Epithelial cell of esophagus (primary cell): ENCODE results near the gene ADAM19.

Source experiments
- DNase-seq: peaks from one replicate; pipeline ENCODE4 v3.0.0; 2010; ENCODE audit warnings: low read depth
- H3K4me3 ChIP-seq: 2 replicates; pipeline ENCODE4 v1.5.1; 2011; ENCODE audit warnings: mild to moderate bottlenecking, low read length, control low read depth
- TF ChIP-seq, protein P1 (sequence below): IDR thresholded peaks from 2 replicates; pipeline ENCODE4 v1.5.1; 2011; ENCODE audit warnings: low read depth, mild to moderate bottlenecking, low read length, control low read depth, inconsistent platforms; ENCODE audit not compliant: insufficient read depth; ENCODE audit errors: missing control alignments

The ADAM19 gene

DNA sequence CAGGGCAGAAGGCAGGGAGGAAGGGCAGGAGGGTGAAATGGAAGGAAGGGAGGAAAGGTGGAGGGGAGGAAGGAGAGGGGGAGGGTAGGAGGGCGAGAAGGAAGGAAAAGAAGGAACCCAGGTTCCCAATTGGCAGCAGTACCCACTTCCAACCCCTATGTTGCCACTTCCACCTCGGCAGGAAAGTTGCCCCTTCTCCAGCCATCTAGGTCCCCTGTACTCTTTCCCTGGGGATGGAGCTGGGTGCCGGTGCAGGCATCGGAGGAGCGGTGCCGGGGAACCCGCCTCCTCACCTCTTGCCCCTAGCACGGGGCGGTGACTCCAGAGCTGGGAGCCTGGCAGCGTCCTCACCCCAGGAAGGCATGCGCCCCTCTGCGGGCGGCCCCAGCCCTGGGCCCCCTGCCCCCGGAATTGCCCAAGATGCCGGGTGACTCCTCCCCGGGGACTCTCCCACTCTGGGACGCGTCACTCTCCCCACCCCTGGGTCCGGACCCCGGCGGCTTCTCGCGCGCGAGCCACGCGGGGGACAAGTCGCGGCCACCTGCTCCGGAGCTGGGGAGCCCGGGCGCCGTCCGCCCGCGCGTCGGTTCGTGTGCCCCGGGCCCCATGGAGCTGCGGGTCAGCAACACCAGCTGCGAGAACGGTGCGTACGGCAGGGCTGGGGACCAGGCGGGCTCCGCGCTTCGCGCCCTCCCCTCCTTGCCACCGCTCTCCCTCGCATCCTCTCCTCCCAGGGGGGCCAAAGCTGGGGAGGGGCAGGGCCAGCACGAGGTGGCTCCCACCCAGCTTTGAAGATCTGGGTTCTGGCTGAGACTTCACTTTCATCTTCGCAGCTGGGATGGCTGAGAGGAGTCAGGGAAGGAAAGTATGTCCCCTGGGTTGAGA, 115.6 kb downstream of the ADAM19 start, which contains the start of gene NIPAL4:
TSS of gene NIPAL4 (plus strand) at position 499 of the 885 bp plus-strand sequence. CDS start at position 607, 108 bp downstream.
- peak within 1 kb of the TSS; percentile 75 for H3K4me3 ChIP-seq
- TF ChIP-seq, protein P1, sequence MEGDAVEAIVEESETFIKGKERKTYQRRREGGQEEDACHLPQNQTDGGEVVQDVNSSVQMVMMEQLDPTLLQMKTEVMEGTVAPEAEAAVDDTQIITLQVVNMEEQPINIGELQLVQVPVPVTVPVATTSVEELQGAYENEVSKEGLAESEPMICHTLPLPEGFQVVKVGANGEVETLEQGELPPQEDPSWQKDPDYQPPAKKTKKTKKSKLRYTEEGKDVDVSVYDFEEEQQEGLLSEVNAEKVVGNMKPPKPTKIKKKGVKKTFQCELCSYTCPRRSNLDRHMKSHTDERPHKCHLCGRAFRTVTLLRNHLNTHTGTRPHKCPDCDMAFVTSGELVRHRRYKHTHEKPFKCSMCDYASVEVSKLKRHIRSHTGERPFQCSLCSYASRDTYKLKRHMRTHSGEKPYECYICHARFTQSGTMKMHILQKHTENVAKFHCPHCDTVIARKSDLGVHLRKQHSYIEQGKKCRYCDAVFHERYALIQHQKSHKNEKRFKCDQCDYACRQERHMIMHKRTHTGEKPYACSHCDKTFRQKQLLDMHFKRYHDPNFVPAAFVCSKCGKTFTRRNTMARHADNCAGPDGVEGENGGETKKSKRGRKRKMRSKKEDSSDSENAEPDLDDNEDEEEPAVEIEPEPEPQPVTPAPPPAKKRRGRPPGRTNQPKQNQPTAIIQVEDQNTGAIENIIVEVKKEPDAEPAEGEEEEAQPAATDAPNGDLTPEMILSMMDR, result no peak
- peak; percentile 60 for DNase-seq

DNA sequence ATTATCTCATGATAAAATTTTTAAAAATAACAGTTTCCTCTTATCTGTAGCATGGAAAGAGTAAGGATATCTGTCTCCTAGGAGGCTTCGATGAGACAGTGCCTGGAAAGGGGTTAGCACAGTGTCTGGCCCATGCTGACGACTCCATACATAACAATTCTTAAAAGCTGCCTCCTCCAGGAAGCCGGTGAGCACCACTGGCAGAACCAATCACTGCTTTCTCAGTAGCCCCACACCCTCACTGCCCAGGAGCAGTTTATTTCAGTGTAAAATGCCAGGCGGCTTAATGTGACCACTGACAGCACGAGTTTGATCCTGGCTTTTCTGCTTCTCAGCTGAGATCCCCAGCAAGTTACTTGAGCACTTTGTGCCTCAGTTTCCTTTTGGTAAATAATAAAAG, 116.7 kb downstream of the ADAM19 start:
- H3K4me3 ChIP-seq, result no peak overlapping the region
- TF ChIP-seq, protein P1, result no peak
- no peak for DNase-seq

DNA sequence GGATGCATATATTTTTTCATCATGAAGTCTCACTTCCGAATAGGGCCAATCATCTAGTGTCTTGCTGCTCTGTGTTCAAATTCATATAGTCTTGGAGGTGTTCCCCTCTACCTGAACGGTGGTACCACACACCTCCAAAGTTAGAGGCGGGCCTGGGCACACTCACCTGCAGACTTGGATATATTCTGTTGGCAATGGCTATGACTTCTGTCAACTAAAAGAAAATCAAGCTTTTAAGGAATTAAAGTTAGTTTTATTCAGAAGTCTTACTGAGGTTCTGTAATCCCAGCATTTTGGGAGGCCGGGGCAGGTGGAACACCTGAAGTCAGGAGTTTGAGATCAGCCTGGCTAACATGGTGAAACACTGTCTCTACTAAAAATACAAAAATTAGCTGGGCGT, 118.2 kb downstream of the ADAM19 start:
- no peak for DNase-seq
- no peak overlapping the region for H3K4me3 ChIP-seq
- TF ChIP-seq, protein P1, result no peak

DNA sequence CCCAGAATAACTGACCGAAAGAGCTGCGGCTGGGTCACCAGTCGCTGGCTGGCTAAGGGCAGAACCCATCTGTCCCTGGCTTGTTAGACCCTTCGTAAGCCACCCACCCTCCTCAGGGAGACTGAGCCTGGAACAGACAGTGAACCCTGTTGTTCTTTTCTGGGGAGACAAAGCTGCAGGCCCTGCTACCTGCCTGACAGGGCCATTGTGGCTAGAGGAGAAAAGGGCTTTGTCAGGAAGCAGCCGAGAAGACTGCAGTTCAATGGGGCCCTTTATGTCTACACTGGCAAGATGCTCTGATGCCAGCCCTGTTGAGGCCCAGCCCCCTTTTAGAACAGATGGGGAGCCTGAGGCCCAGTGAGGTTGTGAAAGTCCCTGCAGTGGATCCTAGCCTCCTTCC, 119.3 kb downstream of the ADAM19 start:
- no peak for DNase-seq
- TF ChIP-seq, protein P1, result no peak
- no peak overlapping the region for H3K4me3 ChIP-seq

GRCh38 chr5:157455057-157455456, 120.5 kb downstream of the ADAM19 start:
- H3K4me3 ChIP-seq, result no peak overlapping the region
- DNase-seq, result peak; percentile 30
- TF ChIP-seq, protein P1, result no peak

GRCh38 chr5:157454273-157454672, 121.3 kb downstream of the ADAM19 start:
- no peak for DNase-seq
- H3K4me3 ChIP-seq, result no peak overlapping the region
- TF ChIP-seq, protein P1, result no peak
